ENCODE data around the gene INAFM2.
A peak's percentile ranks its signal among the peaks of the same experiment; 100 is the strongest.

The INAFM2 gene

DNA sequence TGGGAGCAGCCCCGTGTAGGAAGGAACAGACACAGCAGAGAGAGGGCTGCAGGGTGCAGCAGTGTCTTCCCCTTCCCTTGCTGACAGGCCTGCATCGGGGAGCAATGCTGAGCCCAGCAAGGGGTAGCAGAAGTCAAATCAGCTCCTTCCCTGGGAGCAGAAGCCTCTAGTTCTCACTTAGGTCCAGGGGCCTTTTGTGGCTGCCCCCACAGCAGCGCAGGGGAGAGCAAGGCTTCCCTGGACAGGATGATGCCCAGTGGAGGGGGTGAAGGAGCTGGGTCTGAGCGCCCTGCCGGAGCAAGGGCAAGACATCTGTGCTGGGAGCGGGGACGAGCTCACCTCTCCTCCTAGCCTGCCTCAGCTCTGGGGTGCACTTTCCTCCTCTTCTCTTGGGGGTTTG lies 16.6 kb upstream of the INAFM2 start:
- no peak for DNase-seq (ENCODE audit: low spot score)
- ChIA-PET POLR2A (ENCODE audit: low non-redundant PET) (interaction anchor here (0.6 kb wide), 1 partner anchor 16 kb away, joined by 3 read pairs; no protein-coding TSS in a partner anchor), CTCF (interaction anchor here (0.8 to 2.8 kb wide), 4 partner anchors 13 to 61 kb away, joined by 3 to 10 read pairs (median 4); no protein-coding TSS in a partner anchor)
- TF ChIP-seq, protein P1, sequence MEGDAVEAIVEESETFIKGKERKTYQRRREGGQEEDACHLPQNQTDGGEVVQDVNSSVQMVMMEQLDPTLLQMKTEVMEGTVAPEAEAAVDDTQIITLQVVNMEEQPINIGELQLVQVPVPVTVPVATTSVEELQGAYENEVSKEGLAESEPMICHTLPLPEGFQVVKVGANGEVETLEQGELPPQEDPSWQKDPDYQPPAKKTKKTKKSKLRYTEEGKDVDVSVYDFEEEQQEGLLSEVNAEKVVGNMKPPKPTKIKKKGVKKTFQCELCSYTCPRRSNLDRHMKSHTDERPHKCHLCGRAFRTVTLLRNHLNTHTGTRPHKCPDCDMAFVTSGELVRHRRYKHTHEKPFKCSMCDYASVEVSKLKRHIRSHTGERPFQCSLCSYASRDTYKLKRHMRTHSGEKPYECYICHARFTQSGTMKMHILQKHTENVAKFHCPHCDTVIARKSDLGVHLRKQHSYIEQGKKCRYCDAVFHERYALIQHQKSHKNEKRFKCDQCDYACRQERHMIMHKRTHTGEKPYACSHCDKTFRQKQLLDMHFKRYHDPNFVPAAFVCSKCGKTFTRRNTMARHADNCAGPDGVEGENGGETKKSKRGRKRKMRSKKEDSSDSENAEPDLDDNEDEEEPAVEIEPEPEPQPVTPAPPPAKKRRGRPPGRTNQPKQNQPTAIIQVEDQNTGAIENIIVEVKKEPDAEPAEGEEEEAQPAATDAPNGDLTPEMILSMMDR (conservative IDR thresholded peaks at IDR 0.05; ENCODE audit: low read depth) = no peak
- no peak overlapping the region for H3K27ac ChIP-seq

DNA sequence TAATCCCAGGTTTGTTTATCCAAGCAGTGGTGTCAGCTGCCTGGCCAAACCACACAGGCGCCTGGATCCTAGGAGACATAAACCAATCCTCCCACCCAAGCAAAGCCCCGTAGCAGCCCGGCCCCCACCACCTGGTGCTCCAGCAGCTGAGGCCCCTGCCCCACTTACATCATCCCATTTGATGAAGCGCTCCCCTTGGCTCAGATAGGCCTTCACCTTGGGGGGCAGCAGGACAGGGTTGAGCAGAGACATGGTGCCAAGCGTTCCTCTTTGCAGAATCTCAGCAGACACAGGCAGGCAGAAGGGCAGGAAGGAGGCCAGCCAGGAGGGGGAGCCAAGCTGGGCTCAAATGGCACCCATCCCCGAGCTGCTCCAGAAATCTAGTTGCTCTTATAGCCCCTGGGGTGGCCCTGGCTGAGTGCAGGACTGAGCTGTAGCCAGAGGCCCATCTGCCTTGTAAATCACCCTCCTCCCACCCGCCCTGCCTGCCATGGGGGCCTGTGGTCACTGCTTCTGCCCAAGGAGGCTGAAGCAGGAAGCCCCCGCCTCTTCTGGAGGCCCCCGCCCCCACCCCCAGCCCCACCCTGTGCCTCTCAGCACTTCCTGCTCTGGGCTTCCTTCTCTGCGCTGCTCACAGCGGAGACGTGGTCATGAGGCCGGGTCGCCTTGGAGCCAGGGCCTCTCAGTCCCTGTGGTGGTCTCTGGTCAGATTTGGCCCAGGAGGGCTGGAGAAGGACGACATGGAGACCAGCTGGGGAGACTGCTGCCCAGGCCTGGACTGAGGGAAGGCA lies 15.9 kb upstream of the INAFM2 start, which contains the start of gene PLCB2:
PLCB2 (minus strand) TSS at position 515 of the 791 bp plus-strand sequence; CDS start at position 252, 263 bp downstream.
- no peak for DNase-seq (ENCODE audit: low spot score)
- POLR2A ChIA-PET (ENCODE audit: low non-redundant PET) = no interaction called here
- TF ChIP-seq, protein P1 (conservative IDR thresholded peaks at IDR 0.05; ENCODE audit: low read depth) = no peak
- H3K27ac ChIP-seq = no peak within 1 kb of the TSS
- CTCF ChIA-PET = interaction anchor here (0.6 to 2.8 kb wide), 6 partner anchors 12 to 114 kb away, joined by 3 to 10 read pairs (median 4); no protein-coding TSS in a partner anchor

DNA sequence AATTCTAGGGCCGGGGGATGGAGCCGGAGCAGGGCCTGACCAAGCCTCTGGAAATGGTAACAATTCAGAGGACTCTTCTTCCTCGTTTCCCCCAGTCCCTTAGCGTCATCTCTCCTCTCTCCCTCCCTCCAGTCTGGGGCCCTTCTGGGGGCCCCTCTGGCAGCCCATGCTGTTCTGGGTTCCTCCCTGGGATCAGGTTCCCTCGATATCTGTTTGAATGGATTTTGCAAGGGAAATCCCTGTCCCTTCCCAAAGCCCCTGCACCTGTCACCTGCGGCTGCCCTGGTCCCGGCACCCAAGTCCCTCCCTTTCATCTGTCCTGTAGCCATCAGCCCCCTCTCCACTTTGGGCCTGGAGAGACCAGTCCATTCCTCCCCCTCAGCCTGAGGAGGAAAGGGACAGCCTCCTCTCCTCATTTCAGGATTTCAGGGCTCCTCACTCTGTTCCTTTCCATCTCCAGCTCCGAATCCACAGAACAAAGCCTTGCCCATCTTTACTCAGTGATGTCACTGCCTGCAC lies 14.1 kb upstream of the INAFM2 start:
- no peak overlapping the region for H3K27ac ChIP-seq
- no peak for DNase-seq (ENCODE audit: low spot score)
- TF ChIP-seq, protein P1 (conservative IDR thresholded peaks at IDR 0.05; ENCODE audit: low read depth) = no peak
- ChIA-PET CTCF (interaction anchor here (0.6 to 1.9 kb wide), 10 partner anchors 8 to 232 kb away, joined by 3 to 6 read pairs (median 3); no protein-coding TSS in a partner anchor), POLR2A (ENCODE audit: low non-redundant PET) (no interaction called here)

DNA sequence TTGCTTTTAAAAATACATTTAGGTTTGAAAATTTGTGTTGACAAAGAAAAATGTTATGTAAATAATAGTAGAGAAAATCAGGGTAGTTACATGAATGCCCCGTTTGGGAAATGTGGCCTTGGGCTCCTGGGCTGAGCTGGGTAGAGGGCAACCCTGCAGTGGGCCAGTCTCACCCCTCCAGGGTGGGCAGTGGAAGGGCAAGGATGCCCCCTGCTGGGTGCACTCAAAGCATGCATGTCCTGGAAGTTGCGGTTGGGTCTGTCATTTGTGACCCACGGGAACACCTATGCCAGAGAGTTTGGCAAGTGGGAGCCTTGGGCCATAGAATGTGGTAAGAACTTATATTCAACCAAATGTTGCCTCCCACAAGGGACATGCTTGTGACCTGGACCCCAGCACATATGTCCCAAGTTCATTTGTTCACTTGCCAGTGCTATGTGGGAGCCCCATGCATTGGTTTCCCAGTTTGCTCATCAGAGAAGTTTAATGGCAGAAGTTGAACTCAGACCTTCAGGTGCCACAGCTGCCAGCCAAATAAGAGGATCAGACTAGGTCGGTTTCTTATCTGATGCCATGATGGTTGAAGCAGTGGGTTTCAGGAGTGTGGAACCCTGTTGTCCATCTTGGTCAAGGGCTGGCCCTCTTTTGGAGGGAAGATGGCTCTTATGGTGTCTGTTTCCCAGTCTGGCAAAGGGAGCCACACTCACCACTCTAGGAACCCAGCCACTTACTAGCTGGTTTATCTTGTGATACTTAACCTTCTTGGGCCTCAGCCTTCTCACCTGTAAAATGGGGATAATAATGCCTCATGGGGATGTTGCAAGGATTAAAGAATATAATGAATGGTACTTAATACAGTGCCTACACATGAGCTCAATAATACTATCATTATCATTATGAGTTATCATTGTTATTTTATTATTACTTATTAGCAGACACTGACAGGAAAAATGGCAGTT lies 13.2 kb upstream of the INAFM2 start:
- POLR2A ChIA-PET (ENCODE audit: low non-redundant PET) = no interaction called here
- H3K27ac ChIP-seq = no peak overlapping the region
- no peak for DNase-seq (ENCODE audit: low spot score)
- TF ChIP-seq, protein P1 (conservative IDR thresholded peaks at IDR 0.05; ENCODE audit: low read depth) = peak; percentile 50
- CTCF ChIA-PET = interaction anchor here (0.6 to 1.9 kb wide), 12 partner anchors 9 to 244 kb away, joined by 3 to 6 read pairs (median 3); no protein-coding TSS in a partner anchor

DNA sequence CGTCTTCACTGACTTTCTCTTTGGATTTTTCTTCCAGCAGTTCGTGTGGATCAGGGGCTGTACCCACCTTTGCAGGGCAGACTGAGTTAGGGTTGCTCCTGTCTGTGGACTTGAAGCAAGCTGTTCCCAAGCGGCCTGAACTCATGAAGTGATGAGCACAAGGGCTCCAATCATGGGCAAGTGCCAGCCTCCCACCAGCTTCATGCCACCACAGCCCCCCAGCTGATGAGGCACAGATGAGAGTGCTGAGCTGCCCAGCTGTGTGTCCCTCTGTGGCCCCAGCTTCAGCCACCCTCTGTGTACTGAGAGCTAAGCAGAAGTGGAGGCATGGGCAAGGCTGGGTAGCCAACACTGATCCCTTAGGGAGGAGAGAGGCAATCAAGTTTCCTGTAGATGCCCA lies 12.5 kb upstream of the INAFM2 start:
- POLR2A ChIA-PET (ENCODE audit: low non-redundant PET) = no interaction called here
- DNase-seq (ENCODE audit: low spot score) = no peak
- CTCF ChIA-PET = interaction anchor here (0.6 to 1.7 kb wide), 5 partner anchors 22 to 245 kb away, joined by 3 to 5 read pairs (median 3); no protein-coding TSS in a partner anchor
- no peak overlapping the region for H3K27ac ChIP-seq
- TF ChIP-seq, protein P1 (conservative IDR thresholded peaks at IDR 0.05; ENCODE audit: low read depth) = no peak

All from RWPE1 (cell line).